Activated naive CD4-positive, alpha-beta T cell treated with anti-CD3 and anti-CD28 coated beads, Interleukin-2, amount 50 U/mL, for 24 hours (primary cell): ENCODE measurements around the gene NADK.

Source experiments
- H3K27ac Mint-ChIP-seq: one replicate; pipeline ENCODE4 v1.8.0; 2021; ENCODE audit warnings: mild to moderate bottlenecking, mixed read lengths
- H3K27me3 Mint-ChIP-seq: one replicate; pipeline ENCODE4 v1.8.0; 2021; ENCODE audit warnings: mixed read lengths
- H3K36me3 Mint-ChIP-seq: one replicate; pipeline ENCODE4 v1.8.0; 2021; ENCODE audit warnings: mixed read lengths
- H3K4me1 Mint-ChIP-seq: one replicate; pipeline ENCODE4 v1.8.0; 2021; ENCODE audit warnings: mixed read lengths
- H3K4me3 Mint-ChIP-seq: one replicate; pipeline ENCODE4 v1.8.0; 2021; ENCODE audit warnings: mild to moderate bottlenecking, mixed read lengths
- H3K9me3 Mint-ChIP-seq: one replicate; pipeline ENCODE4 v1.8.0; 2021; ENCODE audit warnings: mixed read lengths

The NADK gene

DNA sequence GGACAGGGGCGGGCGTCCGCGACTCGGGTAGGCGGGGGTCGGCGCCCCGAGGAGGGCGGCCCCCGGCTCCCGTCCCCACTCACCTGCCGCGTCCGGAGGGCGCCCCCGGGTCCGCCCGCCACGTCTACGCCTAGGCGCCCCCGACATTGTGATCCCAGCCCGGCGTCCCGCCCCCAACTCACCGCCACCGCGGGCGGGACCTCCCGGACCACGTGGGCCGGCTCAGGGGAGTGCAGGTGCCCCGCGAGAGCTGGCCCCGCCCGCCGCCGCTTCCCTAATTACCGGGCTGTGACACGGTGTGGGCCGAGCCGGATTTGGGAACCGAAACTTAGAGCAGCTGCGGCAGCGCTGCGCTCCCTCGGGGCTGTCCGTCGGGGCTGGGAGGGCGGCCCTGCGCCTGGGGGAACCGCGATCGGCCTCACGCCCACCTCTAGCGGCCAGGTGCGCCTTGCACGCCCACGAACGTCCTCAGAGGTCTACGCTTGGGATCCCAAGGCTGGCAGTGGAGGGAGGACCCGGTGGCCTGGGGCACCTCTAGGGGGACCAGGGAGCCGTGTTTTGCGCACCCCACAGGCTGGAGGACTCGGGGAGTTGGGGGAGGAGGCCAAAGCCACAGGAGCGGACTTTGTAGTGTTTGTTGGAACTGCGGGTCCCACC lies 521 bp upstream of the NADK start:
- Mint-ChIP-seq H3K27me3 (no peaks in the 10 kb centered on the region), H3K36me3 (peaks cover 4% of the 10 kb centered on the region), H3K4me3 (peak overlapping the region; percentile 84), H3K9me3 (no peaks in the 10 kb centered on the region), H3K27ac (peak overlapping the region; percentile 92), H3K4me1 (peaks cover 63% of the 10 kb centered on the region)

DNA sequence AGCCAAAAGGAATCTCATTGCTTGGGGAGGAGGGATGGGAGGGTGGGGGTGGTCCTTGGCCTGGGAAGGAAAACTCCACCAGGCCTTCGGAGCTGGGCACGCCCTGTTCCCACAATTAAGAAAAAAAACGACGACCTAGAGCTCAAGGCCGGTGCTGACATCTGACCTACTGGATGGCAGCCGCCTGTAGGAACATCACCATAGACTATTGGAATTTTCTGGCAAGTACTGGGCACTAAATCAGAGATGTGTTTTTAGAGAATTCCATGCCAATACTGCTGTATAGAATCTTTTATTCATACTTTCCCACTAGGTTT lies 729 bp downstream of the NADK start:
- Mint-ChIP-seq H3K9me3 (no peaks in the 10 kb centered on the region), H3K27ac (peak overlapping the region; percentile 87), H3K4me3 (peak overlapping the region; percentile 90), H3K36me3 (peaks cover 5% of the 10 kb centered on the region), H3K4me1 (peaks cover 51% of the 10 kb centered on the region), H3K27me3 (no peaks in the 10 kb centered on the region)

- no peaks in the 10 kb centered on the region for H3K27me3 Mint-ChIP-seq
- H3K4me1 Mint-ChIP-seq: peaks cover 51% of the 10 kb centered on the region
- peak overlapping the region; percentile 87 for H3K27ac Mint-ChIP-seq
- H3K9me3 Mint-ChIP-seq: no peaks in the 10 kb centered on the region
- peaks cover 9% of the 10 kb centered on the region for H3K36me3 Mint-ChIP-seq
- H3K4me3 Mint-ChIP-seq: peak overlapping the region; percentile 90
Observed at GRCh38 chr1:1776672-1777582, 1.3 kb downstream of the NADK start.

DNA sequence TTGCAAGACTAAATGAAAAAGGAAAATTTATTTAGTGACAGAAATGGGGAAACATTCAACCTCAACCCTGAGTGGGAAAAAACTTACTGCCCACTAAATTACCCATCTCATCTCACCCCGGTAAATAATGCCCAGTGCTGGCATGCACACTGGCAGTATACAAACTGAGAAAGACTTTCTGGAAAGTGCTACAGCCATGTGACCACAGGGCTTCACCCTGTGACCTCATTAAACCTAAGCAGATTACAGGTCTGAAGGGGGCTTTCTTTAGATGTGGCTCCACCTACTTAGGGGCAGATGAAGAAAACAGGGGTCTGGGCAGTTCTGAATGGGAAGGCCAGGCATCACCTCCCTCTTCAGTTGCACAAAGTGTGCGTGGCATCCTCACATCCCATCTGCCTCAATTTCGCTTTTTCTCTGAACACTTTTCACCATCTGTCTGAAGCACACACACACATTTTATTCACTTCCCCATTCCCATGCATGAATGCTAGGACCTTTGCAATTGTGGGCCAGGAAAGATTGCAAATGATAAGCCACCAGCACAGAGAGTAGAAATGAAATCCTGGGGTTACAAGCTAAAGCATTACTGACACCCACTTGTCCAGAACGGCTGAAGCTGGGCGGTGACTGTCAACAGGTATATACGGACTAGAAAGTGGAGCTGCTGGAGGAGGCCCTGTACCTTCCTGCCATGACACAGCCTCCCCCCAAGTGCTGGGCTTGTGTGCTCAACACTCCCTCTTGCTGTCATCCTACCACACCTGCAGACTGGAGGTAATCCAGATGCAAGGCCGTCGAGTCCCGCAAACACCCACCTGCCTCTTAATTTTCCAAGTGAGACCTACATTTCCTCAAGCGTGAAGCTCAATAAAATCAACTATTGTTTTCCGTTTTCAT lies 2.7 kb downstream of the NADK start:
- H3K27me3 Mint-ChIP-seq: no peaks in the 10 kb centered on the region
- no peaks in the 10 kb centered on the region for H3K9me3 Mint-ChIP-seq
- peak overlapping the region; percentile 63 for H3K4me3 Mint-ChIP-seq
- H3K36me3 Mint-ChIP-seq: peaks cover 15% of the 10 kb centered on the region
- peak overlapping the region; percentile 76 for H3K27ac Mint-ChIP-seq
- H3K4me1 Mint-ChIP-seq: peaks cover 43% of the 10 kb centered on the region

DNA sequence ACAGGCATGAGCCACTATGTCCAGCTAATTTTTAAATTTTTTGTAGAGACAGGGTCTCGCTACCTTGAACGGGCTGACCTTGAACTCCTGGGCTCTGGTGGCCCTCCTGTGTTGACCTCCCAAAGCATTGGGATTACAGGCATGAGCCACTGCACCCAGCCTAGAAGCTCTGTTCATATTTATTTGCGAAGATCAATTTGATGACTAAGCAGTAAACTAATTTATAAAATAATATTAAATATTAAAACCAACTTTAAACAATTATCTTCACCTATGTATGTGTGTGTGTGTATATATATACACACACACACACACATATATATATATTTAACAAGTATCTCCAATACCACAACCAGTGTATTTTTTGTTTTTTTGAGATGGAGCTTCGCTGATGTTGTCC lies 4.4 kb downstream of the NADK start:
- H3K27ac Mint-ChIP-seq: no peak overlapping the region
- H3K9me3 Mint-ChIP-seq: no peaks in the 10 kb centered on the region
- H3K4me1 Mint-ChIP-seq: peaks cover 28% of the 10 kb centered on the region
- H3K27me3 Mint-ChIP-seq: no peaks in the 10 kb centered on the region
- peaks cover 17% of the 10 kb centered on the region for H3K36me3 Mint-ChIP-seq
- no peak overlapping the region for H3K4me3 Mint-ChIP-seq

DNA sequence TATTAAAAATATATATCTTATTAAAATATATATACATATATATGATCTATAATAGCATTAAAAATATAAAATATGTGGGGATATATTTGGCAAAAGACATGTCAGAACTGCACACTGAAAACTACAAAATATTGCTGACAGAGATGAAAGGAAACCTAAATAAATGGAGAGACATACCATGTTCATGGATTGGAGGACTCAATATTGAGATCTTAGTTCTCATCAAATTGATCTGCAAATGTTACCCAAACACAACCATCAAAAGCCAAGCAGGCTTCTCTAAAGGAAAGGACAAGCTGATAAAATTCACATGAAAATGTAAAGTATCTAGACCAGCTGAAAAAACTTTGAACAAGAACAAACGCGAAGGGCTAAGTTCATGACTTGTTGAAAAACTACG lies 7.2 kb downstream of the NADK start:
- H3K4me3 Mint-ChIP-seq: no peak overlapping the region
- no peaks in the 10 kb centered on the region for H3K9me3 Mint-ChIP-seq
- H3K27ac Mint-ChIP-seq: no peak overlapping the region
- no peaks in the 10 kb centered on the region for H3K27me3 Mint-ChIP-seq
- peaks cover 22% of the 10 kb centered on the region for H3K4me1 Mint-ChIP-seq
- peaks cover 19% of the 10 kb centered on the region for H3K36me3 Mint-ChIP-seq

- no peaks in the 10 kb centered on the region for H3K9me3 Mint-ChIP-seq
- no peaks in the 10 kb centered on the region for H3K27me3 Mint-ChIP-seq
- peaks cover 16% of the 10 kb centered on the region for H3K36me3 Mint-ChIP-seq
- H3K4me1 Mint-ChIP-seq: peaks cover 12% of the 10 kb centered on the region
- no peak overlapping the region for H3K27ac Mint-ChIP-seq
- H3K4me3 Mint-ChIP-seq: no peak overlapping the region
Observed at GRCh38 chr1:1770102-1770501, 8.2 kb downstream of the NADK start.

GRCh38 chr1:1768249-1768992 lies 9.8 kb downstream of the NADK start:
- H3K4me3 Mint-ChIP-seq: no peak overlapping the region
- H3K4me1 Mint-ChIP-seq: peaks cover 10% of the 10 kb centered on the region
- peaks cover 18% of the 10 kb centered on the region for H3K36me3 Mint-ChIP-seq
- H3K9me3 Mint-ChIP-seq: no peaks in the 10 kb centered on the region
- no peaks in the 10 kb centered on the region for H3K27me3 Mint-ChIP-seq
- no peak overlapping the region for H3K27ac Mint-ChIP-seq

DNA sequence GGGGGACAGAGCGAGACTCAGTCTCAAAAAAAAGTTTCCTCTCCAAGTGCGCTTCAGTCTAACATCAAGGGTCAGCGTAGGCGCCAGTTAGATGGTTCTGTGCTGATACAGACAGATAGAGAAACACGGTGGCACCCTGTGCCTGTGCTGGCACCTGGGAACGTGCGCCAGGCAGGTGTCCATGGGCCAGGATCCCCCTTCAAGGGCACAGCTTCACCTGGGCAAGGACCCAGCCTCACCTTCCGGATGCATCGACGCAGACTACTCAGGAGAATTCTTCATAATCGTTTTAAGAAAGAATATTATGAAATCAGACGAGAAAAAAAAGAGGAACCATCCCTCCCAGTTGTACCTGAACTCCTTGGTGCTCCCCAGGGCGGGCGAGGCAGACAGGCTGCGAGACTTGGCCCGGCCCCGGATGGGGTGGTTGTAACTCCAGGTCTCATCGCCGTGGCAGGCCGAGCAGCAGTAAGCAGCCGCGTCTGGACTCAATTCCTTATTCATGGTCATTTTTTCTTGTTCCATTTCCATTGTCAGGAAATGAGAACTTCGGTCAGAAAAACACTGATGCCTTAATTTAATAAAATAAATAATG lies 13.3 kb downstream of the NADK start:
- Mint-ChIP-seq H3K27me3 (no peaks in the 10 kb centered on the region), H3K4me1 (peaks cover 5% of the 10 kb centered on the region), H3K4me3 (no peak overlapping the region), H3K36me3 (peaks cover 8% of the 10 kb centered on the region), H3K27ac (no peak overlapping the region), H3K9me3 (no peaks in the 10 kb centered on the region)

- Mint-ChIP-seq H3K4me1 (peaks cover 5% of the 10 kb centered on the region), H3K36me3 (peaks cover 9% of the 10 kb centered on the region), H3K27me3 (no peaks in the 10 kb centered on the region), H3K4me3 (no peak overlapping the region), H3K9me3 (no peaks in the 10 kb centered on the region), H3K27ac (no peak overlapping the region)
Observed at GRCh38 chr1:1763657-1764621, 14.3 kb downstream of the NADK start.

- Mint-ChIP-seq H3K27ac (no peak overlapping the region), H3K4me1 (no peaks in the 10 kb centered on the region), H3K27me3 (no peaks in the 10 kb centered on the region), H3K4me3 (no peak overlapping the region), H3K36me3 (peaks cover 5% of the 10 kb centered on the region), H3K9me3 (no peaks in the 10 kb centered on the region)
Observed at GRCh38 chr1:1761504-1762376, 16.5 kb downstream of the NADK start.

GRCh38 chr1:1760715-1761114 lies 17.6 kb downstream of the NADK start:
- H3K27me3 Mint-ChIP-seq: no peaks in the 10 kb centered on the region
- no peaks in the 10 kb centered on the region for H3K4me1 Mint-ChIP-seq
- no peak overlapping the region for H3K27ac Mint-ChIP-seq
- H3K9me3 Mint-ChIP-seq: no peaks in the 10 kb centered on the region
- no peak overlapping the region for H3K4me3 Mint-ChIP-seq
- H3K36me3 Mint-ChIP-seq: peaks cover 5% of the 10 kb centered on the region

- Mint-ChIP-seq H3K27me3 (no peaks in the 10 kb centered on the region), H3K4me3 (no peak overlapping the region), H3K27ac (no peak overlapping the region), H3K4me1 (no peaks in the 10 kb centered on the region), H3K9me3 (no peaks in the 10 kb centered on the region), H3K36me3 (peaks cover 5% of the 10 kb centered on the region)
Observed at GRCh38 chr1:1760345-1760650, 18.0 kb downstream of the NADK start.
